Esophagus muscularis mucosa (tissue), 4 donors: Measurements from ENCODE around the gene WDR20. TPM values are rescaled to one million over a fixed set of nuclear protein-coding genes. Genes with fewer than 3 reads are reported as not detected.

Experiments used
- DNase-seq: peaks from one replicate; pipeline ENCODE4 v3.0.0-alpha.2; 2017; ENCODE audit errors: extremely low spot score
- H3K27ac ChIP-seq, 4 donors: fragments of 200-600 bp; sonication (generic); replicated peaks in 1 of 4; 1 replicate in 3 of 4; 2 replicates in 1 of 4; pipeline ENCODE4 v1.5.1; 2016 to 2019; ENCODE audit warnings: mild to moderate bottlenecking in 1 of 4
- H3K27me3 ChIP-seq, 4 donors: fragments of 200-600 bp; sonication (generic); one replicate each; pipeline versions ENCODE4 v1.5.1 to v1.6.0; 2016 to 2019
- H3K36me3 ChIP-seq, 4 donors: fragments of 200-600 bp; sonication (generic); one replicate each; pipeline ENCODE4 v1.5.1; 2016 to 2019
- H3K4me1 ChIP-seq, 4 donors: fragments of 200-600 bp; sonication (generic); one replicate each; pipeline ENCODE4 v1.5.1; 2016 to 2019
- H3K4me3 ChIP-seq, 4 donors: fragments of 200-600 bp; sonication (generic); 1 replicate in 2 of 4; 2 replicates in 2 of 4; pipeline ENCODE4 v1.5.1; 2016 to 2019; ENCODE audit warnings: mild to moderate bottlenecking in 4 of 4, moderate library complexity in 1 of 4
- H3K9me3 ChIP-seq, 4 donors: fragments of 200-600 bp; sonication (generic); 1 replicate in 3 of 4; 2 replicates in 1 of 4; pipeline ENCODE4 v1.5.1; 2016 to 2019
- CTCF ChIP-seq, 3 experiments: fragments of 200-600 bp in 2 of 3; fragments of 450-650 bp in 1 of 3; sonication (generic) in 2 of 3; IDR thresholded peaks; one replicate each; pipeline ENCODE4 v1.5.1; 2017 to 2019; ENCODE audit warnings: antibody characterized with exemption in 3 of 3, mild to moderate bottlenecking in 2 of 3, moderate library complexity in 1 of 3
- EP300 ChIP-seq: sonication (generic); formaldehyde crosslinking; IDR thresholded peaks from one replicate; pipeline ENCODE4 v1.6.1; 2017; ENCODE audit warnings: antibody characterized with exemption
- POLR2A ChIP-seq: fragments of 450-650 bp; IDR thresholded peaks from one replicate; pipeline ENCODE4 v1.6.1; 2017; ENCODE audit warnings: antibody characterized with exemption, moderate library complexity, mild to moderate bottlenecking, low read depth
- POLR2AphosphoS5 ChIP-seq, 2 donors: sonication (generic); formaldehyde crosslinking; IDR thresholded peaks; one replicate each; pipeline ENCODE4 v1.6.1; 2017; ENCODE audit warnings: antibody characterized with exemption in 2 of 2
- WGBS: methylation state at CpG from one replicate; pipeline ENCODE4 v1.1.5; 2018; 5-methylcytosine and 5-hydroxymethylcytosine counted together
- intact Hi-C: fragments of 100-400 bp; cut with DNase I; formaldehyde crosslinking; loops from one replicate; pipeline ENCODE4 v1.15.1; 2023
- total RNA-seq, 4 donors: library from RNA; depleted of rRNA; stranded (reverse); fragments of >200 nt; gene quantifications; one replicate each; pipeline versions ENCODE4 v1.1.0 to v1.2.1, GENCODE V29; 2016

WDR20 gene
- total RNA-seq, 4 donors from 2014 or later: 16.6 to 26.6 (median 22.3) TPM

- intact Hi-C loops: no loop called here
- no peak for DNase-seq
Measured at GRCh38 chr14:102140027-102140749, 491 bp downstream of the WDR20 start.

DNA sequence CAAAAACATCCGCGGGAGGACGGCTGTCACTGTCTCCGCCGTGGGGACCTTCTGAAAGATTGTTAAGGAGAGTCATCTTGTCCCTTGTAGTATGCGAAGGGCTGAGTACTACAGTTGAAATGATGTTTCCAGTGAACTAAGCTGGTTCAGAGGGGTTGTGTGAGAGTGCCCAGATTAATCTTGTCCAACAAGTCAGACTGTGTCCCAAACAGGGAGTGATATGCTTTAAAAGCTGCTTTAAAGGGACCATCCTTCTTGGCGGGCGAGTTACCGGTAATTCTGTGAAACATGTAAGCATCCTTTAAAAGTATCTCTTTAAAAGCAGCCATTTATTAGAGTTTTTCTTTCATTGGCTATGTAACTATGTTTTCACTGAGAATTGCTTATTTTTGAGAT, 1.1 kb downstream of the WDR20 start:
- Histone ChIP-seq H3K27ac (peak overlapping the region in 3 of 4 donors; percentile 82 to 89 (median 83)), H3K4me3 (peak overlapping the region; percentile 82 to 97 (median 92)), H3K9me3 (no peaks in the 10 kb centered on the region), H3K27me3 (no peaks in the 10 kb centered on the region), H3K36me3 (peaks cover 0 to 8% (median 3%) of the 10 kb centered on the region in 4 donors), H3K4me1 (peaks cover 19 to 49% (median 35%) of the 10 kb centered on the region in 4 donors)
- TF ChIP-seq POLR2A (no peak), POLR2AphosphoS5 (IDR thresholded peaks at IDR 0.05) (no peak)
- no peak for DNase-seq
- intact Hi-C loops: no loop called here
- 13% methylated on average over 6 of the region's 9 CpGs for WGBS

More at GRCh38 chr14:102140027-102140749, 491 bp downstream of the WDR20 start:
- peak overlapping the region; percentile 82 to 89 (median 84) for H3K27ac ChIP-seq
- TF ChIP-seq POLR2A (no peak), EP300 (no peak), POLR2AphosphoS5 (IDR thresholded peaks at IDR 0.05) (no peak), CTCF (IDR thresholded peaks at IDR 0.05) (no peak)
- H3K9me3 ChIP-seq: no peaks in the 10 kb centered on the region
- H3K4me1 ChIP-seq: peaks cover 19 to 44% (median 35%) of the 10 kb centered on the region in 4 donors
- H3K36me3 ChIP-seq: peaks cover 0 to 10% (median 4%) of the 10 kb centered on the region in 4 donors
- no peaks in the 10 kb centered on the region for H3K27me3 ChIP-seq
- peak overlapping the region; percentile 82 to 97 (median 92) for H3K4me3 ChIP-seq
- 0% methylated on average over 9 of the region's 48 CpGs for WGBS

DNA sequence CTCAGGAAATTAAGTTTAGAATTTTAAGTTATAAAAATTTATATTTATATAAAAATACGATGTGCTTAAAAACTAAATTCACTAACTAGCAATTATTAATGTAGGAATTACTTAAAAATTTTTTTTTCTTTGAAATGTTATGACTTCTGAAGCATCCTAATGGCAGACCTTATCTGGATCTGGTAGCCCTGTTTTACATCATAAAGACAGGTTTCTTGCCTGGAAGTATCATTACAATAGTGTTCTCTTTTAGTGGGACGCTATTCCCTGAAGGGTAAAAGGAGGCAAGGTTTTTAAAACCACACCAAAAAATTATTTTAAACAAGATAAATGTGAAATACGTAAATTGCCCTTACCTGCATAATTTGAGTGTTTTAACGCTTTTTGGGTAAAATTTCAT, 2.1 kb downstream of the WDR20 start:
- TF ChIP-seq EP300 (no peak), POLR2A (no peak)
- Histone ChIP-seq H3K4me1 (peaks cover 24 to 59% (median 35%) of the 10 kb centered on the region in 4 donors), H3K27ac (no peak overlapping the region), H3K36me3 (peaks cover 0 to 8% (median 3%) of the 10 kb centered on the region in 4 donors), H3K27me3 (no peaks in the 10 kb centered on the region), H3K4me3 (no peak overlapping the region), H3K9me3 (no peaks in the 10 kb centered on the region)
- 74% methylated on average over 4 of the region's 4 CpGs for WGBS
- no peak for DNase-seq
- intact Hi-C loops: no loop called here

DNA sequence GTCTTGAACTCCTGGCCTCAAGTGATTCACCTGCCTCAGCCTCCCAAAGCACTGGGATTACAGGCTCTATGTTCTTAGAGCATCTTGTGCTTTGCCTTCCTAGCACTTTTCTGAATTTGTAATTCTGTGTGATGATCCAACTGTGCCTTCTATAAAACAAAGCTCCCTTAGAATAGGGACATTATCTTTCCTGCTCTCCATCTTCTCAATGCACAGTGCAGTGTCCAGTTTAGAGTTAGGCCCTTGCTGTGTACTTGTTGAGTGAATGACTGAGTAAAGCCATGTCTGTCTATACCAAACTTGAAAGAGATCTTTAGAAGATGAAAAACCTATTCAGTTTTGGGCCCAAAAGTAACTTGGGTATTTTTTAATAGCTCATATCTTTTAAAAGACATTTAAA, 5.2 kb downstream of the WDR20 start:
- no peak for DNase-seq
- Histone ChIP-seq H3K27ac (no peak overlapping the region), H3K4me3 (no peak overlapping the region), H3K9me3 (no peaks in the 10 kb centered on the region), H3K36me3 (peaks cover 0 to 8% (median 3%) of the 10 kb centered on the region in 4 donors), H3K4me1 (peaks cover 15 to 70% (median 35%) of the 10 kb centered on the region in 4 donors), H3K27me3 (no peaks in the 10 kb centered on the region)
- TF ChIP-seq CTCF (IDR thresholded peaks at IDR 0.05): no peak
- intact Hi-C loops: no loop called here

- DNase-seq: no peak
- Histone ChIP-seq H3K27me3 (no peaks in the 10 kb centered on the region), H3K9me3 (no peaks in the 10 kb centered on the region), H3K27ac (no peak overlapping the region), H3K4me3 (no peak overlapping the region), H3K4me1 (peaks cover 15 to 68% (median 35%) of the 10 kb centered on the region in 4 donors), H3K36me3 (peaks cover 0 to 8% (median 3%) of the 10 kb centered on the region in 4 donors)
- intact Hi-C loops: no loop called here
- no peak for TF ChIP-seq POLR2AphosphoS5 (IDR thresholded peaks at IDR 0.05)
- no peak for TF ChIP-seq CTCF (IDR thresholded peaks at IDR 0.05)
- TF ChIP-seq POLR2A: no peak
- no peak for TF ChIP-seq EP300
- 98% methylated on average over 6 of the region's 6 CpGs for WGBS
Measured at GRCh38 chr14:102145395-102145794, 5.7 kb downstream of the WDR20 start.
